HCT116 (cell line): Measurements from ENCODE around the gene TSPAN15. TPM values are rescaled to one million over a fixed set of nuclear protein-coding genes. Genes with fewer than 3 reads are reported as not detected.

ENCODE experiments used
- ATAC-seq: fragments of 200-7000 bp; cut with Tn5 transposase; 2 replicates; pipeline ENCODE4 v1.9.1; 2020; ENCODE audit warnings: mild to moderate bottlenecking, moderate library complexity
- BruUV-seq: library from RNA; stranded (reverse); fragments of 400-500 nt; replicated peaks from 2 replicates; lab custom pipeline; 2021; lab: Mats Ljungman, UMichigan
- CTCF ChIA-PET: fragments of 300-600 bp; sonication (Branson Sonifier 250); formaldehyde crosslinking; loops from one replicate; lab custom pipeline; 2021; ENCODE audit warnings: antibody characterized with exemption; lab: Charles Lee
- POLR2A ChIA-PET: fragments of 300-600, 350-600 bp; sonication (Branson Sonifier 250); formaldehyde crosslinking; loops from one replicate; lab custom pipeline; 2021; ENCODE audit warnings: antibody characterized with exemption; lab: Charles Lee
- RAD21 ChIA-PET, 2 experiments: fragments of 300-600 bp; sonication (Branson Sonifier 250); formaldehyde crosslinking; loops; one replicate each; lab custom pipeline; 2023; ENCODE audit warnings: low total read pairs in 2 of 2; ENCODE audit not compliant: uncharacterized antibody in 2 of 2, unreplicated experiment in 2 of 2, low non-redundant PET in 1 of 2; lab: Charles Lee
- DNase-seq: peaks from one replicate; pipeline ENCODE4 v3.0.0-alpha.2; 2010; ENCODE audit warnings: low read depth, low spot score
- H2AFZ ChIP-seq: fragments of 200-600 bp; shearing (Covaris generic), sonication (generic); 2 replicates; pipeline ENCODE4 v1.6.1; 2017; ENCODE audit warnings: low read depth, mixed run types, mixed read lengths, antibody characterized with exemption, low read length; ENCODE audit not compliant: poor library complexity, severe bottlenecking
- H3K27ac ChIP-seq: 2 replicates; pipeline ENCODE4 v1.5.1; 2012; ENCODE audit warnings: low read depth, low read length
- H3K27me3 ChIP-seq: fragments of 200-600 bp; sonication (generic); 2 replicates; pipeline ENCODE4 v1.6.1; 2016; ENCODE audit warnings: mixed run types, low read length, mixed read lengths; ENCODE audit not compliant: insufficient read depth
- H3K36me3 ChIP-seq, 2 experiments: fragments of 200-500 bp in 1 of 2; fragments of 200-600 bp in 1 of 2; sonication (Bioruptor generic) in 1 of 2; sonication (generic) in 1 of 2; 2 replicates each; pipeline versions ENCODE4 v1.5.1 to v1.6.1; 2014 to 2016; ENCODE audit warnings: low read length in 2 of 2, inconsistent platforms in 1 of 2, mixed read lengths in 1 of 2, mixed run types in 1 of 2; ENCODE audit not compliant: insufficient read depth in 2 of 2, control insufficient read depth in 1 of 2
- H3K4me1 ChIP-seq, 2 experiments: fragments of 200-600 bp in 1 of 2; sonication (generic) in 1 of 2; 2 replicates each; pipeline versions ENCODE4 v1.5.1 to v1.6.1; 2012 to 2017; ENCODE audit warnings: low read length in 2 of 2, inconsistent platforms in 1 of 2, mild to moderate bottlenecking in 1 of 2, mixed read lengths in 1 of 2, mixed run types in 1 of 2, moderate library complexity in 1 of 2; ENCODE audit not compliant: insufficient read depth in 2 of 2, control insufficient read depth in 1 of 2
- H3K4me2 ChIP-seq: fragments of 200-600 bp; sonication (generic); 2 replicates; pipeline ENCODE4 v1.6.1; 2017; ENCODE audit warnings: mixed run types, low read length, mixed read lengths
- H3K4me3 ChIP-seq, 2 experiments: fragments of 200-600 bp in 1 of 2; sonication (generic) in 1 of 2; replicated peaks in 1 of 2; 2 replicates each; pipeline ENCODE4 v1.5.1; 2011 to 2016; ENCODE audit warnings: low read length in 2 of 2, control low read depth in 1 of 2, low read depth in 1 of 2, mild to moderate bottlenecking in 1 of 2, mixed read lengths in 1 of 2, mixed run types in 1 of 2
- H3K79me2 ChIP-seq: fragments of 200-600 bp; sonication (generic); 2 replicates; pipeline ENCODE4 v1.6.1; 2017; ENCODE audit warnings: mild to moderate bottlenecking, mixed run types, low read length, moderate library complexity, mixed read lengths; ENCODE audit not compliant: insufficient read depth
- H3K9ac ChIP-seq: fragments of 200-600 bp; sonication (generic); 2 replicates; pipeline ENCODE4 v1.6.1; 2016; ENCODE audit warnings: low read length, mixed read lengths
- H3K9me2 ChIP-seq: fragments of 200-600 bp; sonication (generic), shearing (Covaris generic); 2 replicates; pipeline ENCODE4 v1.6.1; 2017; ENCODE audit warnings: mixed run types, mild to moderate bottlenecking, moderate library complexity; ENCODE audit not compliant: insufficient read depth
- H3K9me3 ChIP-seq, 2 experiments: fragments of 200-500 bp in 1 of 2; fragments of 200-600 bp in 1 of 2; sonication (Bioruptor generic) in 1 of 2; sonication (generic) in 1 of 2; 2 replicates each; pipeline ENCODE4 v1.6.1; 2014 to 2017; ENCODE audit warnings: low read length in 2 of 2, mixed read lengths in 2 of 2, inconsistent platforms in 1 of 2, low read depth in 1 of 2, mild to moderate bottlenecking in 1 of 2, mixed run types in 1 of 2, moderate library complexity in 1 of 2; ENCODE audit not compliant: control insufficient read depth in 1 of 2, insufficient read depth in 1 of 2
- H4K20me1 ChIP-seq: fragments of 200-600 bp; sonication (generic), shearing (Covaris generic); 2 replicates; pipeline ENCODE4 v1.6.1; 2017; ENCODE audit warnings: mixed run types, mild to moderate bottlenecking, moderate library complexity; ENCODE audit not compliant: insufficient read depth
- CEBPB ChIP-seq: IDR thresholded peaks from 2 replicates; pipeline ENCODE4 v1.6.1; 2012; ENCODE audit warnings: low read depth
- EGR1 ChIP-seq: IDR thresholded peaks from 2 replicates; pipeline ENCODE4 v1.6.1; 2012; ENCODE audit warnings: low read depth
- ELF1 ChIP-seq: IDR thresholded peaks from 2 replicates; pipeline ENCODE4 v1.6.1; 2012; ENCODE audit warnings: low read depth, borderline replicate concordance
- EZH2 ChIP-seq: fragments of 200-600 bp; sonication (generic); IDR thresholded peaks from 2 replicates; pipeline ENCODE4 v1.6.1; 2017; ENCODE audit warnings: antibody characterized with exemption, mixed run types
- EZH2phosphoT487 ChIP-seq: fragments of 200-600 bp; IDR thresholded peaks from 2 replicates; pipeline ENCODE4 v1.6.1; 2018; ENCODE audit warnings: antibody characterized with exemption, borderline replicate concordance
- FOSL1 ChIP-seq: IDR thresholded peaks from 2 replicates; pipeline ENCODE4 v1.6.1; 2012; ENCODE audit warnings: low read depth
- JUND ChIP-seq: IDR thresholded peaks from 2 replicates; pipeline ENCODE4 v1.6.1; 2012
- POLR2A ChIP-seq: IDR thresholded peaks from 2 replicates; pipeline ENCODE4 v1.7.0; 2011; ENCODE audit warnings: borderline replicate concordance; ENCODE audit not compliant: insufficient read depth, insufficient read length; ENCODE audit errors: extremely low read depth
- POLR2AphosphoS5 ChIP-seq: IDR thresholded peaks from 2 replicates; pipeline ENCODE4 v1.6.1; 2011; ENCODE audit warnings: mild to moderate bottlenecking, low read depth, low read length, moderate library complexity
- RAD21 ChIP-seq: IDR thresholded peaks from 2 replicates; pipeline ENCODE4 v1.6.1; 2012; ENCODE audit warnings: low read depth, mild to moderate bottlenecking
- SIN3A ChIP-seq: IDR thresholded peaks from 2 replicates; pipeline ENCODE4 v1.6.1; 2012; ENCODE audit warnings: low read depth
- SP1 ChIP-seq: IDR thresholded peaks from 2 replicates; pipeline ENCODE4 v1.6.1; 2012; ENCODE audit warnings: low read depth
- SRF ChIP-seq: IDR thresholded peaks from 2 replicates; pipeline ENCODE4 v1.6.1; 2012; ENCODE audit warnings: low read depth
- TCF7L2 ChIP-seq: IDR thresholded peaks from 2 replicates; pipeline ENCODE4 v1.7.0; 2011; ENCODE audit warnings: borderline replicate concordance, inconsistent platforms; ENCODE audit not compliant: insufficient read depth, insufficient read length; ENCODE audit errors: extremely low read depth
- YY1 ChIP-seq: IDR thresholded peaks from 2 replicates; pipeline ENCODE4 v1.6.1; 2011; ENCODE audit warnings: low read length, low read depth, moderate library complexity, mild to moderate bottlenecking; ENCODE audit not compliant: insufficient replicate concordance; ENCODE audit errors: extremely low read depth
- ZNF274 ChIP-seq: fragments of 200-500 bp; sonication (Bioruptor generic); IDR thresholded peaks from 2 replicates; pipeline ENCODE4 v1.6.1; 2014; ENCODE audit warnings: mild to moderate bottlenecking, low read depth, low read length, inconsistent platforms
- intact Hi-C: fragments of 100-400 bp; cut with micrococcal nuclease; formaldehyde crosslinking; loops from 2 replicates; pipeline ENCODE4 v1.10.0; 2022
- total RNA-seq: library from RNA; stranded (reverse); gene quantifications from one replicate; pipeline ENCODE4 v1.2.1, GENCODE V29; 2021; ENCODE audit not compliant: unreplicated experiment
- TF ChIP-seq, protein P1 (sequence below): IDR thresholded peaks from 2 replicates; pipeline ENCODE4 v1.6.1; 2011; ENCODE audit warnings: mild to moderate bottlenecking, low read length, moderate library complexity; ENCODE audit not compliant: insufficient replicate concordance; ENCODE audit errors: extremely low read depth
- TF ChIP-seq, protein P2 (sequence below), 3 experiments: fragments of 200-600 bp in 1 of 3; sonication (generic) in 1 of 3; IDR thresholded peaks in 2 of 3; conservative IDR thresholded peaks in 1 of 3; 2 replicates each; pipeline ENCODE4 v1.5.1; 2012 to 2017; ENCODE audit warnings: low read depth in 2 of 3, low read length in 2 of 3, antibody characterized with exemption in 1 of 3, borderline replicate concordance in 1 of 3, control low read depth in 1 of 3, mild to moderate bottlenecking in 1 of 3, mixed read lengths in 1 of 3, mixed run types in 1 of 3, moderate library complexity in 1 of 3; ENCODE audit not compliant: insufficient read depth in 1 of 3
- TF ChIP-seq, protein P3 (sequence below): IDR thresholded peaks from 2 replicates; pipeline ENCODE4 v1.6.1; 2012
- TF ChIP-seq, protein P4 (sequence below): IDR thresholded peaks from 2 replicates; pipeline ENCODE4 v1.6.1; 2012; ENCODE audit warnings: low read depth

TSPAN15 gene
- total RNA-seq, 1 experiment from 2014 or later = 16.0 TPM

DNA sequence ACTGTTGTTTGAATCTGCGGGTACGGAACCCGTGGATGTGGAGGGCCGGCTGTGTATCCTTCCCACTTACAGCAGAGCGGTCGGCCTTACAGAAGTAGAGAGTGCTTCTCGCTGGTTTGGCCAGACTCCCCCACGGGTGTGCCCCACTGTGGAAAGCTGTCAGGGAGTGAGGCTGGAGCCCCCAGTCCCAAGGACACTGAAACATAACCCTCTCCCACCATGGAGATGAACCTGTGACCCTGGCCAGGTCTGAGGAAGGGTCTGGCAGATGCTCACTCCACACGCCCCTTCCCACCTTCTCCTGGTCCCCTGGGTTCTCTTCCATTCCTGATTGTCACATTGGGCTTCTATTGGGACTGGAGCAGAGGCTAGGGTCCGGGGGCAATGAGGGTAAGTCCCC is 39.6 kb downstream of the TSPAN15 start:
- ATAC-seq (no peak), DNase-seq (no peak)
- Histone ChIP-seq H3K9me2 (no peaks in the 10 kb centered on the region), H3K4me3 (no peak overlapping the region), H3K9me3 (no peaks in the 10 kb centered on the region; a peak in 1 of 4 replicates), H3K4me2 (no peak overlapping the region), H3K36me3 (no peaks in the 10 kb centered on the region), H3K27me3 (no peaks in the 10 kb centered on the region), H4K20me1 (no peaks in the 10 kb centered on the region), H3K9ac (no peak overlapping the region), H3K27ac (no peak overlapping the region)
- BruUV-seq = no TSS peak
- RAD21 ChIA-PET = no interaction called here
- CTCF ChIA-PET = interaction anchor here (1.5 kb wide), 1 partner anchor 25 kb away, joined by 5 read pairs; no protein-coding TSS in a partner anchor
- intact Hi-C loops = no loop called here
- POLR2A ChIA-PET = no interaction called here
- TF ChIP-seq SRF (no peak), CEBPB (no peak), SIN3A (no peak), EZH2phosphoT487 (no peak), SP1 (no peak), RAD21 (no peak), EZH2 (no peak), EGR1 (no peak), YY1 (no peak), ELF1 (no peak), POLR2A (no peak), TCF7L2 (no peak), FOSL1 (no peak), POLR2AphosphoS5 (no peak), JUND (no peak), ZNF274 (no peak)
- TF ChIP-seq, protein P1, sequence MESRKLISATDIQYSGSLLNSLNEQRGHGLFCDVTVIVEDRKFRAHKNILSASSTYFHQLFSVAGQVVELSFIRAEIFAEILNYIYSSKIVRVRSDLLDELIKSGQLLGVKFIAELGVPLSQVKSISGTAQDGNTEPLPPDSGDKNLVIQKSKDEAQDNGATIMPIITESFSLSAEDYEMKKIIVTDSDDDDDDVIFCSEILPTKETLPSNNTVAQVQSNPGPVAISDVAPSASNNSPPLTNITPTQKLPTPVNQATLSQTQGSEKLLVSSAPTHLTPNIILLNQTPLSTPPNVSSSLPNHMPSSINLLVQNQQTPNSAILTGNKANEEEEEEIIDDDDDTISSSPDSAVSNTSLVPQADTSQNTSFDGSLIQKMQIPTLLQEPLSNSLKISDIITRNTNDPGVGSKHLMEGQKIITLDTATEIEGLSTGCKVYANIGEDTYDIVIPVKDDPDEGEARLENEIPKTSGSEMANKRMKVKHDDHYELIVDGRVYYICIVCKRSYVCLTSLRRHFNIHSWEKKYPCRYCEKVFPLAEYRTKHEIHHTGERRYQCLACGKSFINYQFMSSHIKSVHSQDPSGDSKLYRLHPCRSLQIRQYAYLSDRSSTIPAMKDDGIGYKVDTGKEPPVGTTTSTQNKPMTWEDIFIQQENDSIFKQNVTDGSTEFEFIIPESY = no peak
- TF ChIP-seq, protein P2, sequence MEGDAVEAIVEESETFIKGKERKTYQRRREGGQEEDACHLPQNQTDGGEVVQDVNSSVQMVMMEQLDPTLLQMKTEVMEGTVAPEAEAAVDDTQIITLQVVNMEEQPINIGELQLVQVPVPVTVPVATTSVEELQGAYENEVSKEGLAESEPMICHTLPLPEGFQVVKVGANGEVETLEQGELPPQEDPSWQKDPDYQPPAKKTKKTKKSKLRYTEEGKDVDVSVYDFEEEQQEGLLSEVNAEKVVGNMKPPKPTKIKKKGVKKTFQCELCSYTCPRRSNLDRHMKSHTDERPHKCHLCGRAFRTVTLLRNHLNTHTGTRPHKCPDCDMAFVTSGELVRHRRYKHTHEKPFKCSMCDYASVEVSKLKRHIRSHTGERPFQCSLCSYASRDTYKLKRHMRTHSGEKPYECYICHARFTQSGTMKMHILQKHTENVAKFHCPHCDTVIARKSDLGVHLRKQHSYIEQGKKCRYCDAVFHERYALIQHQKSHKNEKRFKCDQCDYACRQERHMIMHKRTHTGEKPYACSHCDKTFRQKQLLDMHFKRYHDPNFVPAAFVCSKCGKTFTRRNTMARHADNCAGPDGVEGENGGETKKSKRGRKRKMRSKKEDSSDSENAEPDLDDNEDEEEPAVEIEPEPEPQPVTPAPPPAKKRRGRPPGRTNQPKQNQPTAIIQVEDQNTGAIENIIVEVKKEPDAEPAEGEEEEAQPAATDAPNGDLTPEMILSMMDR (IDR thresholded peaks at IDR 0.05 in 2 of 3, conservative IDR thresholded peaks at IDR 0.05 in 1 of 3; ENCODE audit: borderline replicate concordance in 1 of 3, insufficient read depth in 1 of 3, low read depth in 2 of 3, low read length in 2 of 3) = no peak
- TF ChIP-seq, protein P3, sequence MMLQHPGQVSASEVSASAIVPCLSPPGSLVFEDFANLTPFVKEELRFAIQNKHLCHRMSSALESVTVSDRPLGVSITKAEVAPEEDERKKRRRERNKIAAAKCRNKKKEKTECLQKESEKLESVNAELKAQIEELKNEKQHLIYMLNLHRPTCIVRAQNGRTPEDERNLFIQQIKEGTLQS = no peak
- TF ChIP-seq, protein P4, sequence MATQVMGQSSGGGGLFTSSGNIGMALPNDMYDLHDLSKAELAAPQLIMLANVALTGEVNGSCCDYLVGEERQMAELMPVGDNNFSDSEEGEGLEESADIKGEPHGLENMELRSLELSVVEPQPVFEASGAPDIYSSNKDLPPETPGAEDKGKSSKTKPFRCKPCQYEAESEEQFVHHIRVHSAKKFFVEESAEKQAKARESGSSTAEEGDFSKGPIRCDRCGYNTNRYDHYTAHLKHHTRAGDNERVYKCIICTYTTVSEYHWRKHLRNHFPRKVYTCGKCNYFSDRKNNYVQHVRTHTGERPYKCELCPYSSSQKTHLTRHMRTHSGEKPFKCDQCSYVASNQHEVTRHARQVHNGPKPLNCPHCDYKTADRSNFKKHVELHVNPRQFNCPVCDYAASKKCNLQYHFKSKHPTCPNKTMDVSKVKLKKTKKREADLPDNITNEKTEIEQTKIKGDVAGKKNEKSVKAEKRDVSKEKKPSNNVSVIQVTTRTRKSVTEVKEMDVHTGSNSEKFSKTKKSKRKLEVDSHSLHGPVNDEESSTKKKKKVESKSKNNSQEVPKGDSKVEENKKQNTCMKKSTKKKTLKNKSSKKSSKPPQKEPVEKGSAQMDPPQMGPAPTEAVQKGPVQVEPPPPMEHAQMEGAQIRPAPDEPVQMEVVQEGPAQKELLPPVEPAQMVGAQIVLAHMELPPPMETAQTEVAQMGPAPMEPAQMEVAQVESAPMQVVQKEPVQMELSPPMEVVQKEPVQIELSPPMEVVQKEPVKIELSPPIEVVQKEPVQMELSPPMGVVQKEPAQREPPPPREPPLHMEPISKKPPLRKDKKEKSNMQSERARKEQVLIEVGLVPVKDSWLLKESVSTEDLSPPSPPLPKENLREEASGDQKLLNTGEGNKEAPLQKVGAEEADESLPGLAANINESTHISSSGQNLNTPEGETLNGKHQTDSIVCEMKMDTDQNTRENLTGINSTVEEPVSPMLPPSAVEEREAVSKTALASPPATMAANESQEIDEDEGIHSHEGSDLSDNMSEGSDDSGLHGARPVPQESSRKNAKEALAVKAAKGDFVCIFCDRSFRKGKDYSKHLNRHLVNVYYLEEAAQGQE = no peak
- TF ChIP-seq, all 23 proteins: peak for 0
- H3K79me2 ChIP-seq = no peaks in the 10 kb centered on the region
- no peaks in the 10 kb centered on the region for H3K4me1 ChIP-seq
- no peak overlapping the region for H2AFZ ChIP-seq
